Neural cell (in vitro differentiated cells): Measurements from ENCODE around the gene MARCHF4. TPM values are rescaled to one million over a fixed set of nuclear protein-coding genes. Genes with fewer than 3 reads are reported as not detected.

Experiments
- POLR2AphosphoS5 ChIP-seq: IDR thresholded peaks from 2 replicates; pipeline ENCODE4 v1.6.1; 2012
- polyA plus RNA-seq: library from polyadenylated mRNA; depleted of rRNA; stranded (reverse); fragments of >200 nt; gene quantifications from 2 replicates; pipeline ENCODE4 v1.2.3, GENCODE V29; 2014
- small RNA-seq, 3 experiments: library from RNA; depleted of rRNA; stranded (forward); fragments of <200 nt; gene quantifications; one replicate each; pipeline ENCODE3, GENCODE V24; 2012
- TF ChIP-seq, protein P1 (sequence below): fragments of 450-650 bp; IDR thresholded peaks from 2 replicates; pipeline ENCODE4 v1.5.1; 2014; ENCODE audit warnings: antibody characterized with exemption, mild to moderate bottlenecking, moderate library complexity; ENCODE audit not compliant: poor library complexity, severe bottlenecking

MARCHF4 gene
- polyA plus RNA-seq, 1 donor from 2014 or later, result 10.1 TPM

GRCh38 chr2:216327447-216327935, 44.8 kb downstream of the MARCHF4 start (continued):
- TF ChIP-seq, protein P1, sequence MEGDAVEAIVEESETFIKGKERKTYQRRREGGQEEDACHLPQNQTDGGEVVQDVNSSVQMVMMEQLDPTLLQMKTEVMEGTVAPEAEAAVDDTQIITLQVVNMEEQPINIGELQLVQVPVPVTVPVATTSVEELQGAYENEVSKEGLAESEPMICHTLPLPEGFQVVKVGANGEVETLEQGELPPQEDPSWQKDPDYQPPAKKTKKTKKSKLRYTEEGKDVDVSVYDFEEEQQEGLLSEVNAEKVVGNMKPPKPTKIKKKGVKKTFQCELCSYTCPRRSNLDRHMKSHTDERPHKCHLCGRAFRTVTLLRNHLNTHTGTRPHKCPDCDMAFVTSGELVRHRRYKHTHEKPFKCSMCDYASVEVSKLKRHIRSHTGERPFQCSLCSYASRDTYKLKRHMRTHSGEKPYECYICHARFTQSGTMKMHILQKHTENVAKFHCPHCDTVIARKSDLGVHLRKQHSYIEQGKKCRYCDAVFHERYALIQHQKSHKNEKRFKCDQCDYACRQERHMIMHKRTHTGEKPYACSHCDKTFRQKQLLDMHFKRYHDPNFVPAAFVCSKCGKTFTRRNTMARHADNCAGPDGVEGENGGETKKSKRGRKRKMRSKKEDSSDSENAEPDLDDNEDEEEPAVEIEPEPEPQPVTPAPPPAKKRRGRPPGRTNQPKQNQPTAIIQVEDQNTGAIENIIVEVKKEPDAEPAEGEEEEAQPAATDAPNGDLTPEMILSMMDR, result no peak
- no peak for TF ChIP-seq POLR2AphosphoS5

Small RNAs within 50 kb of the gene (small RNA-seq; reads per million reads assigned to genes)
- 0 to 1.2 (median 0) reads per million in 3 experiments for gene RF00019

Other genes starting within 250 kb of the MARCHF4 start
- gene SMARCAL1, start 40.0 kb upstream of the MARCHF4 start, polyA plus RNA-seq, result 7.5 and 14.7 TPM in 2 replicates
- gene RPL37A, start 126.4 kb upstream of the MARCHF4 start, polyA plus RNA-seq, result 1,507 and 1,655 TPM in 2 replicates